Cardiac muscle cell (in vitro differentiated cells and primary cell): Measurements from ENCODE around the gene RGP1. TPM values are rescaled to one million over a fixed set of nuclear protein-coding genes. Genes with fewer than 3 reads are reported as not detected.

Experiments
- DNase-seq, 2 donors: peaks; one replicate each; pipeline versions ENCODE4 v3.0.0 to v3.0.0-alpha.2; 2010 to 2017; ENCODE audit warnings: low read depth in 1 of 2, low spot score in 1 of 2
- H3K27ac ChIP-seq: fragments of 200-600 bp; sonication (generic); 2 replicates; pipeline ENCODE4 v1.5.1; 2016
- H3K27me3 ChIP-seq: fragments of 200-600 bp; sonication (generic); 2 replicates; pipeline ENCODE4 v1.6.0; 2016; ENCODE audit warnings: control low read depth
- H3K36me3 ChIP-seq: fragments of 200-600 bp; sonication (generic); 2 replicates; pipeline ENCODE4 v1.5.1; 2016; ENCODE audit warnings: control low read depth
- H3K4me1 ChIP-seq: fragments of 200-600 bp; sonication (generic); 2 replicates; pipeline ENCODE4 v1.8.1; 2017; ENCODE audit warnings: low read depth, mild to moderate bottlenecking, mixed run types
- H3K4me3 ChIP-seq: fragments of 200-600 bp; sonication (generic); 2 replicates; pipeline ENCODE4 v1.5.1; 2016; ENCODE audit warnings: mild to moderate bottlenecking
- H3K9me3 ChIP-seq: fragments of 200-600 bp; sonication (generic); 2 replicates; pipeline ENCODE4 v1.5.1; 2017; ENCODE audit warnings: low read depth, mild to moderate bottlenecking, control low read depth
- CTCF ChIP-seq: IDR thresholded peaks from 2 replicates; pipeline ENCODE4 v1.5.1; 2012; ENCODE audit warnings: low read depth, mild to moderate bottlenecking, low read length
- polyA plus RNA-seq: library from polyadenylated mRNA; unstranded; fragments of >200 nt; fragmentation: Nextera tagmentation; extraction: Ambion mirVana; gene quantifications from 2 replicates; pipeline ENCODE4 v1.2.1, GENCODE V29; 2016
- total RNA-seq: library from RNA; depleted of rRNA; stranded (reverse); fragments of >200 nt; gene quantifications from 2 replicates; pipeline ENCODE4 v1.2.3, GENCODE V29; 2016

RGP1 gene
- total and polyA plus RNA-seq, 2 experiments from 2014 or later, result 17.9 to 30.4 TPM

DNA sequence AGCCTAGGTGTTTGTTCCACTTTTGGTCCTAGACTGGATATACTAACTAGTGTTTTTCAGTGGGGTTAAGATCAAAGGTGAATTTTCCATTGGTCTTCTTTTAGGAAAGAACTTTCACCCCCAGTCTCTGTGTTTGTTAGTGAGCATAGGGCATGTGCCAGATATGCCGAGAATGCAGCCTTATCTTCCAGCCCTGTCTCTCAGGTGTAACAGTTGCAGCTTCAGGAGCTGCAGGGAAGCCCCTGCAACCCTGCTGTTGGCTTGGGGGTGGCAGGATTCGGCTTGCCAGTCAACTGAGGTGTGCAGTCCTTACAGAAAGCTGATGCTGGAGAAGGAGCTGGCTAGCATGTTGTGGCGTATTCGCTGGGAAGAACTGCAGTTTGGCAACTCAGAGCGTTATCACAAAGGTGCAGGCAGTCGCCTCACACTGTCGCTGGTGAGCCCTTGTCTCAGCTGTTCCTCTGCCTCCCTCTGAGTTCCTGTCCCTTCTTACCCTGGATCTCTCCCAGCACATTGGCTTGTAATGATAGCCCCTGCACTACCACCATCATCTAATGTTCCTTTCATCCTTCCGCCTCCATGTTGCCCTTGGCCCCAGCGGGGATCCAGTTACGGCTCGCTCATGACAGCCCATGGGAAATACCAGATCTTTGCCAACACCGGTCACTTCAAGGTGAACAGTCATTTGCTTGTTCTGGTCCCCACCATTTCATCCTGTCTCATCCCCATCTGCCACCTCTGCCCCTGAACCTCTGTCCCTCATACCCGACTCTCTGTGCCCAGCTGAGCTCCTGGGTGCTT, 52.4 kb downstream of the RGP1 start:
- H3K4me3 ChIP-seq, result no peak overlapping the region
- no peak overlapping the region for H3K27ac ChIP-seq
- no peak for TF ChIP-seq CTCF
- H3K4me1 ChIP-seq, result no peaks in the 10 kb centered on the region
- no peak for DNase-seq
- H3K27me3 ChIP-seq, result no peaks in the 10 kb centered on the region
- H3K36me3 ChIP-seq, result peaks cover 7% of the 10 kb centered on the region
- no peaks in the 10 kb centered on the region for H3K9me3 ChIP-seq

DNA sequence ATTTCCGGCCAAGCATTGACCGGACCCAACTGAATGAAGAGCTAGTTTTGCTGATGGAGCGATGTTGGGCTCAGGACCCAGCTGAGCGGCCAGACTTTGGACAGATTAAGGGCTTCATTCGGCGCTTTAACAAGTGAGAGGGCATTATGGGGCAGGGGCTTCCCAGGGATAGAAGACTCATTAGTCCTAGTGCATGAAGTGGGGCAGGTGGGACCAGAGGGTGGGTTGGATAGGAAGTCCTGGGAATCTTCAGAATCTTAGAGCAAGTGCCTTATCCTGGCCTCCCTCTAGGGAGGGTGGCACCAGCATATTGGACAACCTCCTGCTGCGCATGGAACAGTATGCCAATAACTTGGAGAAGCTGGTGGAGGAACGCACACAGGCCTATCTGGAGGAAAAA, 57.0 kb downstream of the RGP1 start:
- no peak for DNase-seq
- no peak for TF ChIP-seq CTCF
- H3K9me3 ChIP-seq, result no peaks in the 10 kb centered on the region
- no peak overlapping the region for H3K27ac ChIP-seq
- H3K36me3 ChIP-seq, result peaks cover 12% of the 10 kb centered on the region
- no peaks in the 10 kb centered on the region for H3K27me3 ChIP-seq
- peaks cover 3% of the 10 kb centered on the region for H3K4me1 ChIP-seq
- H3K4me3 ChIP-seq, result no peak overlapping the region

Other genes with a start within 250 kb of the RGP1 start
- 32.4 and 42.5 TPM in 2 replicates for gene TESK1, start 144.0 kb upstream of the RGP1 start, total RNA-seq
- 30.3 and 30.8 TPM in 2 replicates for gene TESK1, start 144.0 kb upstream of the RGP1 start, polyA plus RNA-seq
- 1.4 and 5.1 TPM in 2 replicates for gene CD72, start 130.9 kb upstream of the RGP1 start, total RNA-seq
- gene CD72, start 130.9 kb upstream of the RGP1 start, polyA plus RNA-seq, result 2.3 and 12.3 TPM in 2 replicates
- not detected in 2 replicates for gene SIT1, start 98.4 kb upstream of the RGP1 start, total RNA-seq
- 0.21 and 0.46 TPM in 2 replicates for gene SIT1, start 98.4 kb upstream of the RGP1 start, polyA plus RNA-seq
- 6,299 and 17,487 TPM in 2 replicates for gene RMRP, start 91.3 kb upstream of the RGP1 start, total RNA-seq
- not detected in 2 replicates for gene RMRP, start 91.3 kb upstream of the RGP1 start, polyA plus RNA-seq
- gene CCDC107, start 91.0 kb upstream of the RGP1 start, total RNA-seq, result 26.5 and 29.3 TPM in 2 replicates
- 68.5 and 75.1 TPM in 2 replicates for gene CCDC107, start 91.0 kb upstream of the RGP1 start, polyA plus RNA-seq
- gene ARHGEF39, start 84.1 kb upstream of the RGP1 start, total RNA-seq, result 1.5 and 12.6 TPM in 2 replicates
- gene ARHGEF39, start 84.1 kb upstream of the RGP1 start, polyA plus RNA-seq, result 5.6 and 36.9 TPM in 2 replicates
- 2.4 and 3.1 TPM in 2 replicates for gene CA9, start 75.4 kb upstream of the RGP1 start, total RNA-seq
- gene CA9, start 75.4 kb upstream of the RGP1 start, polyA plus RNA-seq, result 2.6 and 4.9 TPM in 2 replicates
- 645 and 899 TPM in 2 replicates for gene TPM2, start 59.4 kb upstream of the RGP1 start, total RNA-seq
- 761 and 1,591 TPM in 2 replicates for gene TPM2, start 59.4 kb upstream of the RGP1 start, polyA plus RNA-seq
- 172 and 178 TPM in 2 replicates for gene TLN1, start 17.1 kb upstream of the RGP1 start, total RNA-seq
- 96.0 and 98.0 TPM in 2 replicates for gene TLN1, start 17.1 kb upstream of the RGP1 start, polyA plus RNA-seq
- 45.7 and 51.5 TPM in 2 replicates for gene CREB3, start 16.6 kb upstream of the RGP1 start, total RNA-seq
- 62.3 and 84.2 TPM in 2 replicates for gene CREB3, start 16.6 kb upstream of the RGP1 start, polyA plus RNA-seq
- gene GBA2, start 59 bp upstream of the RGP1 start, total RNA-seq, result 132 and 157 TPM in 2 replicates
- 135 and 140 TPM in 2 replicates for gene GBA2, start 59 bp upstream of the RGP1 start, polyA plus RNA-seq
- not detected in 2 replicates for gene MSMP, start 5.0 kb downstream of the RGP1 start, total RNA-seq
- gene MSMP, start 5.0 kb downstream of the RGP1 start, polyA plus RNA-seq, result not detected in 2 replicates
- gene NPR2, start 42.3 kb downstream of the RGP1 start, total RNA-seq, result 12.5 and 12.6 TPM in 2 replicates
- gene NPR2, start 42.3 kb downstream of the RGP1 start, polyA plus RNA-seq, result 13.2 and 16.2 TPM in 2 replicates
- 2.9 and 3.7 TPM in 2 replicates for gene SPAG8, start 63.0 kb downstream of the RGP1 start, total RNA-seq
- gene SPAG8, start 63.0 kb downstream of the RGP1 start, polyA plus RNA-seq, result 4.2 and 6.1 TPM in 2 replicates
- 48.5 and 83.9 TPM in 2 replicates for gene HINT2, start 65.8 kb downstream of the RGP1 start, total RNA-seq
- gene HINT2, start 65.8 kb downstream of the RGP1 start, polyA plus RNA-seq, result 161 and 177 TPM in 2 replicates
- not detected in 2 replicates for gene FAM221B, start 79.4 kb downstream of the RGP1 start, total RNA-seq
- 0.57 and 0.66 TPM in 2 replicates for gene FAM221B, start 79.4 kb downstream of the RGP1 start, polyA plus RNA-seq
- gene TMEM8B, start 79.9 kb downstream of the RGP1 start, total RNA-seq, result 15.0 and 17.9 TPM in 2 replicates
- 17.0 and 21.8 TPM in 2 replicates for gene TMEM8B, start 79.9 kb downstream of the RGP1 start, polyA plus RNA-seq
- not detected in 2 replicates for gene OR13J1, start 121.1 kb downstream of the RGP1 start, total RNA-seq
- not detected in 2 replicates for gene OR13J1, start 121.1 kb downstream of the RGP1 start, polyA plus RNA-seq
- gene HRCT1, start 156.9 kb downstream of the RGP1 start, total RNA-seq, result not detected in 2 replicates
- not detected in 2 replicates for gene HRCT1, start 156.9 kb downstream of the RGP1 start, polyA plus RNA-seq
- 0.07 and 0.09 TPM in 2 replicates for gene SPAAR, start 160.2 kb downstream of the RGP1 start, total RNA-seq
- 0.15 TPM in 1 of 2 replicates, not detected in the other for gene SPAAR, start 160.2 kb downstream of the RGP1 start, polyA plus RNA-seq
- gene OR2S2, start 208.9 kb downstream of the RGP1 start, total RNA-seq, result not detected in 2 replicates
- gene OR2S2, start 208.9 kb downstream of the RGP1 start, polyA plus RNA-seq, result not detected in 2 replicates